IPS DF 4.7 (cell line): ENCODE measurements around the gene BBS10.
"Not testable (repeated sequence)": the region's sequence is repeated elsewhere in the genome, so short reads cannot be mapped to it uniquely, and the experiment has no call there.

ENCODE experiments used
- DNase-seq: peaks from one replicate; pipeline ENCODE4 v3.0.0-alpha.2; 2013; ENCODE audit warnings: low spot score; ENCODE audit errors: extremely low read depth

Gene BBS10

DNA sequence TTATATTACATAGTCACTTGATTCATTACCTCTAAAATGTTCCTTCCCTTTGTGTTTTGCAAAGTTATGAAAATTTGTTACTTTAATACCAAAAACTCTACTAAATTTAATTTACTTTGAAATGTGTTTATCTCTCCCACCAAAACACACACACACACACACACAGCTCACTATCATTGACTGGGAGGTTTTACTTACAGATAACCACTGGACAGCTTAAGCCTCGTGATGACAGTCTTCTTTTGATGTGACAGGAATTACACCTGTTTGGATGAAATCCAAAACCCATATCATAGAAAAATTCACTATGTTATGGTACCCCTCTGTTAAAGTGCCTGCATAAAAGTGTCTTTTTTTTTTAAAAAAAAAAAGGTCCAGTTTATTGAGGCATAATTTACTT, 15.6 kb downstream of the BBS10 start:
- no peak for DNase-seq

DNA sequence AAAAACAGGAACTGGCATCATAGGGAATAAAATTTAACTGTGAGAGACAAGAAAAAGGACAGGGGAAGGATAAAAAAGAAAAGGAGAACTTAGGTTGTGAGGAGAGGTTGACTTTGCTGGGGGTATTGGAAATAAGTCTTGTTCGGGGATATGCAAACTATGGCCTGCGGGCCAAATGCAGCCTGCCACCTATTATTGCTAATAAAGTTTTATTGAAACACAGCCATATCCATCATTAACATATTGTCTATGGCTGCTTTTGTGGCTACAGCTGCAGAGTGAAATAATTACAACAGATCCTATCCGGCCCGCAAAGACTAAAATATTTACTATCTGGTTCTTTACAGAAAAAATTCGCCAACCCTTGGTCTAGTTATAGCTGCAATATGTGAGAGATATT, 18.6 kb downstream of the BBS10 start:
- DNase-seq, result no peak

DNA sequence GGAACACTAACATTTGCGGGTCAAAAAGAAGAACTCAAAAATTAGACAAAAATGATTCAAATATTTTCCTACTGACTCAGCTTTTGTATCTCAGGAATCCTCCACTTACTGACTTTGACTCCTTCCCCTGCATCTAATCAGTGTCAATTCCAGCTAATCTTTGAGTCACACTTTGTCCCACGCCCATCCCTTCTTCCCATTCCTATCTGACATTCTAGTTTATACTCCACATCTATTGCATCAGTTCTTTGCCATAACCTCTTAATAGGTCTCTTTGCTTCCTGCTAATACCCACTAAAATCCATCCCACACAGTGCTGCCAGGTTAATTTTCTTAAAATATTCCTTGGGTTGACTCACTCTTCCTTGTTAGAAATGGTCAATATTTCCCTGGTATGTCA, 19.1 kb downstream of the BBS10 start:
- DNase-seq, result no peak

DNA sequence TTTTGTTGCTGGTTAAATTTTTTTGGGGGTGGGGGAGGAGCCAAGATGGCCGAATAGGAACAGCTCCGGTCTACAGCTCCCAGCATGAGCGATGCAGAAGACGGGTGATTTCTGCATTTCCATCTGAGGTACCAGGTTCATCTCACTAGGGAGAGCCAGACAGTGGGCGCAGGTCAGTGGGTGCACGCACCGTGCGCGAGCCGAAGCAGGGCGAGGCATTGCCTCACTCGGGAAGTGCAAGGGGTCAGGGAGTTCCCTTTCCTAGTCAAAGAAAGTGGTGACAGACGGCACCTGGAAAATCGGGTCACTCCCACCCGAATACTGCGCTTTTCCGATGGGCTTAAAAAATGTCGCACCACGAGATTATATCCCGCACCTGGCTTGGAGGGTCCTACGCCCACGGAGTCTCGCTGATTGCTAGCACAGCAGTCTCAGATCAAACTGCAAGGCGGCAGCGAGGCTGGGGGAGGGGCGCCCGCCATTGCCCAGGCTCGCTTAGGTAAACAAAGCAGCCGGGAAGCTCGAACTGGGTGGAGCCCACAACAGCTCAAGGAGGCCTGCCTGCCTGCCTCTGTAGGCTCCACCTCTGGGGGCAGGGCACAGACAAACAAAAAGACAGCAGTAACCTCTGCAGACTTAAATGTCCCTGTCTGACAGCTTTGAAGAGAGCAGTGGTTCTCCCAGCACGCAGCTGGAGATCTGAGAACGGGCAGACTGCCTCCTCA, 28.5 kb downstream of the BBS10 start:
- not testable (repeated sequence) for DNase-seq

DNA sequence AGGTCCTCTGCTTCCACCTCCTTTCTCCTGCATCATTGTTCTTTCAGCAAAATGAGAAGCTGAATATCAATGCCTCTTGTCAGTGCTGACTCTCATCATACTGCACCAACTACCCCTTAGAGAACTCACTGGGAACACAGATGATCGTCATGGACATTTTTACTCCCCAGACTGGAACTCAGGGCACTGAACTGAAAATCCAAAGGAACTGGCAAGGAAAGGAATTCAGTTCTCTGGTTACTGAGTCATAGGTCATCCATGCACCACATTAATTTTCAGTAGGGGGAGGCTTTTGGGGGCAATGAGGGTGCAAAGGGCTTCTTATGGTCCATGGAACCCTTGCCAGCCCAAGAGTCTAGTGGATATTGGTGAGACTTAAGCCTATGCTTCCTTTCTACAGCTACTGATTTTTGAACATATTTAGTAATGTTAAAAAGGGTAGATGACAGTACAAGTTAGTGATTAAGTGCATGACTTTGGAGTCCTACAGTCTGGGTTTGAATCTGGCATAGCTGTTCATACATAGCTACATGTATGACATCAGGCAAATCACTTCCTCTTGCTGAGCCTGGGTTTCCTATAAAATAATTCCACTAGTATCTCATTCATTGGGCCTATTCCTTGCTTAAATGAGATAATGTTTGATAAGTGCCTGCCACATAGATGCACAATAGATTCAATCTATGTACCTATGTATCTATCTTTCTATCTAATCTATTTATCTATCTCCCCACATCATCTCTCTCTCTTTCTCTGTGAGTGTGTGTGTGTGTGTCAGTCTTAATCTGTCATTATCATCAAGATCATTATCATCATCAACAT, 29.2 kb downstream of the BBS10 start:
- DNase-seq, result no peak

DNA sequence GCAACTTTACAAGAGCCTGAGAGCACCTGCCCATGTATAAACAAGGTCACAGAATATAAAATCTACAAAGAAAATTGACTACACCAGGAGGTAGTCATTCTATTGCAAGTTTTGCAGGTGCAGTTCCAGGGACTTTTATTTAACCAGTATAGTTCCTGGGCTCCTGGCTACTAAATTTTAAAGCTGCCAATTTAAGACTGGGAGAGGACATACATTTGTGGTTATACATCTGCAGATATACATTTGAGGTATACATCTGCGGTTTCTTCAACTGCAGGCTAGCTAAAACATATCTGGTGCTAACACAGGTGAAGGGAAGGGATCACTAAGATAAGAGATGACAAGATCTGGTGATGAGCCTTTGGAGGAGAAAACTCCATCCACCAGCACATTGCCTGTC, 30.2 kb downstream of the BBS10 start:
- DNase-seq, result no peak

DNA sequence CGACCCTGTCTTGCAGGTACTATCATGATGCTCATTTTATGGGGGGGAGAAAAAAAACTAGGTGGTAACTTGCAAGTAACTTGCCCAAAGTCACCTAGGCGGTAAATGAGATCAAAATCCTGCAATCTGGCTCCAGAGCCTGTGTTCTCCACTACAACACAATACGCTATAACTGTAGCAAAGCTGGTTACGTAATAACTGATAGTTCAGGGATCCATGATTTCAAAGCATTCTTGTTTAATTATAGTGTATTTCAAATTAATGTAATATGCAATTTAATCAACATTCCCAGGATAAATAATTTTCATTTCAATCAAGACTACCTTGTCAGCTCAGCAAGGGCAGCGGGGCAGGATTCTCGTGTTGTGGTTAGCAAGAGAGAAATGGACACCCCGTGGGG, 31.7 kb downstream of the BBS10 start:
- DNase-seq, result no peak

DNA sequence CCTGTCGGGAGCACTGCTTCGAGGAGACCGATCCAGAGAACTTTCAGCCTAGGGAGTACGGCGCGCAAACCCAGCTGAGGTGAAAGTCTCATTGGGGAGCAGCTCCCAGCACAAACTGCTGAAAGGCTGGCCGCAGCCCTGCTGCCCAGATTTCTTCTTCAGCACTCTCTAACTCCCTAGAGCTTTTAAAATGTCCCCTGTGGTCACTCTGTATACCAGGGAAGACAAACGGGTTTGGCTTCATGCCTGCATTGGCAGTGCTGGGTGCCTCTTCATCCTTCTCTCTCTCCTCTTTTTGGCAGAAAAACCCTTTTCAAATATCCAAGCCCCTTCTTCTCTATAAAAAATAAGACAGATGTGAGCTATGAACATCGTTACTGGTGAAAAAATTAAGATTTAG, 34.9 kb downstream of the BBS10 start:
- DNase-seq, result no peak

DNA sequence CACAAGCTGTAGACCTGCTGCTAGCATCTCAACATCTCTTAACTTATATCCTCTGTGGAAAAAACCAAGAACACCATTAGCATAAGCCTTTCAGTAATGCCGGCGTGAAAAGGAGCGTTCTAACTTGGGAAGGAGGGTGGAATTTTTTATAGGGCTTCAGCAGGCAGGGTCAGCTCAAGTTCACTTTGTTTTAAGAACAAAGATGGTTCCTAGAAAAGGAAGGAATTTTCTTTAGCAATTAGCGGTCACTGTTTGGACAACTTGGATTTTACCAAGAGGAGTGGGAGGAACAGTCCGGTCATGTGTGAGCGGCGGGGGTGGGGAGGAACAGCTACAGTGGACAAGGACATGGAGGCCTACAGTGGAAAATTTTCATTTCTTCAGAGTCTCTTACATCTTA, 35.9 kb downstream of the BBS10 start:
- DNase-seq, result no peak

DNA sequence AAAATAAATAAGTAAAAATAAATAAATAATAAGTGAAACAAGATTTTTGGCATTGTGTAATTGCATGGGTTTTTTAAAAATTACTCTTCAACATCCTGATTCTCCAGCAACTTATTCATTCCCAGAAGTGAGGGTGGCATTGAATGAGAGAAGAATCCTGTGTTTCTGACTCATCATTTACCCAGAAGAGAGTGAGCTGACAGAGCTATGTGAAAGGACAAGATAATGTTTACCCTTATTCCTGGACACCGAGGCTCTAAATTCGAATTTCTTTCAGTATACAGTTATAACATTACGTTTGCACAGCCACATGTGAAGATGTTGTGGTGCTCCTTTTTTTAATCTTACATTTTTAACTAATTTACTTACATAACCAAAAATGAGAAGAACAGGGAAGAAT, 36.4 kb downstream of the BBS10 start:
- DNase-seq, result no peak

DNA sequence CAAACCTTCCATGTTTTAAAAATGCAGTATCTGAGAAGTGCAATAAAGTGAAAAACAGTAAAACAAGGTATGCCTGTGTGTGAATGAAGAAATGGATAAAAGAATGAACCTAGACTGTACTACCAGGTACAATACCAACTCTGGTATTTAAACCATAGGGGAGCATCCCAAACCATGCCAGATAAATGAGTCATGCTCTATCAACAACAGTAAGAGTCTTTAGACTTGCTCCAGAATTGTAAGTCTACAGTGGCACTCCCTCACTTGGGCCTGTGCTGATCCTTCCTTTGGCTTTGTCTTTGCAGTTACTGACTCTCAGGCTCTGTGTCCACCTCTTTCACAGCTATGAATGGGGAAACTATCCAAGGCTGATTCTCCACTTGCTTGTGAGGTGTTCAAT, 38.1 kb downstream of the BBS10 start:
- no peak for DNase-seq

DNA sequence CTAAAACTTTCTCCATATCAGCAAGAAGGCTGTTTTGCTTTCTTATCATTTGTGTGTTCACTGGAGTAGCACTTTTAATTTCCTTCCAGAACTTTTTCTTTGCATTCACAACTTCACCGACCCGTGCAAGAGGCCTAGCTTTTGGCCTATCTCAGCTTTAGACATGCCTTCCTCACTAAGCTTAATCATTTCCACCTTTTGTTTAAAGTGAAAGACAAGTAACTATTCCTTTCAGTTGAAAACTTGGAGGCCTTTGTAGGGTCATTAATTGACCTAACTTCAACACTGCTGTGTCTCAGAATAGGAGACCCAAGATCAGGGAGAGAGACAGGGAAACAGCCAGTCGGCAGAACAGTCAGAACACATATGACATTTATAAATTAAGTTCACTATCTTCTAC, 39.3 kb downstream of the BBS10 start:
- no peak for DNase-seq

DNA sequence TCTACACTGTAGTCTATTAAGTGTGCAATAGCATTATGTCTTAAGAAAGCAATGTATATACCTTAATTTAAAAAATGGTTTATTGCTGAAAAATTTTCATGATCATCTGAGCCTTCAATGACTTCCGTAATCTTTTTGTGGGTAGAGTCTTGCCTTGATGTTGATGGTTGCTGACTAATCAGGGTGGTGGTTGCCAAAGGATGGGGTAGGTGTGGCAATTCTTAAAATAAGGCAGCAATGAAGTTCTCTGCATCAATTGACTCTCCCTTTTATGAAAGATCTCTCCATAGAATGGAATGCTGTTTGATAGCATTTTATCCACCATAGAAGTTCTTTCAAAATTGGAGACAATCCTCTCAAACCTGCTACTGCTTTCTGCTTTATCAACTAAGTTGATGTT, 41.1 kb downstream of the BBS10 start:
- DNase-seq, result no peak

DNA sequence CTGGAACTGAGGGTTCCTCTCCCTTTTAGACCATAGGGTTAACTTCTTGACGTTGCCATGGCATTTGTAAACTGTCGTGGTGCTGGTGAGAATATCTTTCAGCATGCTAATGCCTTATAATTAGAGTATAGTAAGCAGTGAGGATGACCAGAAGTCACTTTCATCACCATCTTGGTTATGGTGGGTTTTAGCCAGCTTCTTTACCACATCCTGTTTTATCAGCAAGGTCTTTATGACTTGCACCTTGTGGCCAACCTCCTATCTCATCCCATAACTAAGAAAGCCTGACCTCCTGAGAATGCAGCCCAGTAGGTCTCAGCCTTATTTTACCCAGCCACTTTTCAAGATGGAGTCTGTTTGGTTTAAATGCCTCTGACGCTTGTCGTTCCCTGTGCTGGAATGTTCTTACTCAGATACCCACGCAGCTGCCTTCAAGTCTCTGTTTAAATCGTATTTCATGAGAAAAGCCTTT, 44.2 kb downstream of the BBS10 start:
- DNase-seq, result no peak

DNA sequence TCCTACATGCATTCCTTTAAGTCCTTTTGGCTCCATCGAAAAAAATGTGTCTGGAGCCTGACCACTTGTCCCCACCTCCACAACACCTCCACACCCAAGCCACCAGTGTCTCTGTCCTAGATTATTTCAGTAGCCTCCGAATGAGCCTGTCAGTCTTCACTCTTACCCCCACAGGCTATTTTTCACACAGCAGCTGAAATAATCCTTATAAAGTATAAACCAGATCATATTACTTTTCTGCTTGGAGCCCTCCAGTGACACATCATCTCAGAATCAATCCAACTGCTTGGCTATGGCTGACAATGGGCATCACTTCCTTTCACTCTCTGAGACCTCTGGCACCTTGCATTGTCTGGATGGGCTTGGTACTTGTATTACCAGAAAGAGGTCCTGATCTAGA, 44.9 kb downstream of the BBS10 start:
- DNase-seq, result no peak

DNA sequence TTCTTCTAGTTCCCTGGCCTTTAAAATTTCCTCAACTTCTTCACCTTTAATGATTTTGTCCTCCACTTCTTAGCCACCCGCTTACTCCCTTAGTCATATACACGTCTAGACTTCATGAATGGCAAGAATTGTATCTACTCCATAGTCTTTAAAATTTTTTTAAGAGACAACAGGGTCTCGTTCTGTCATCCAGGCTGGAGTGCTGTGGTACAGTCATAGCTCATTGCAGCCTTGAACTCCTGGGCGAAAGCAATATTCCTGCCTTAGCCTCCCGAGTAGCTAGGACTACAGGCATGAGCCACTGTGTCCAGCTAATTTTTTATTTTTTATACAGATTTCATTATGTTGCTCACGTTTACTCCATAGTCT, 47.9 kb downstream of the BBS10 start:
- DNase-seq, result no peak

DNA sequence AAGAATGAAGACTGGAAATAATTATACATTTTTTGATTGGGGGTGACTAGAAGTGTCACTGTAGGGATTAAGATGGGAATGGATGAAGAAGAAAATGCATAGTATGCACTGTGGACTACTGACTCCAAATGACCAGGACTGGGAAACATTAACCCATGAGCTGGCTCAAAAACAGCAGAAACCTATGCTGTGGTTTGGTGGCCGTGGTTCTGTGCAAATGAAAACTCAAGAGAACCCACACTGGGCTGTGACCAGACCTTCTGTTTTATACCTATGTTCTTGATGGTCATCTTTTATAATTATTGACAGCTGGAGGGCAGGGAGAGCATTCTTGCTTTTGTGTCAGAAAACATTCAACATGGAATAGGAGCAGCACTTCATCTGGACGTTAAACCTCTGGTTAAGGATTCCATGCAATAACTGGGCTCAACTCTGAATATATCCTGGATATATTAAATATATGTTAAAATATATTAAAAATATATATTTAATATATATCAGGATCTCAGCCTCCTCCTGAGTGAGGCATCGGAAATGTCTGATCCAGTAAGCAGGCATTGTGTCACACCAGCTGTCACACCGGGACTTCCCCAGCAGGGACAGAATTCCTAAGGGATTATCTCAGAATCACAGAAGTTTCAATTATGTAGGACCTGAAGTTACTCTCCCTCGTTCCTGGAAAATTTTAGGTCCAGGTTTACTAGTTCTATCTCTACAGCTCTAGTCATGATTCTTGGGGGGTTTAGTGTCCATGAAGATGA, 48.5 kb downstream of the BBS10 start:
- DNase-seq, result no peak
